Mononuclear cell (primary cell): ENCODE measurements around the gene SPEF1. TPM values are rescaled to one million over a fixed set of nuclear protein-coding genes. Genes with fewer than 3 reads are reported as not detected.
"Not testable (repeated sequence)": the region's sequence is repeated elsewhere in the genome, so short reads cannot be mapped to it uniquely, and the experiment has no call there.

Experiments
- H3K27me3 ChIP-seq: 2 replicates; pipeline ENCODE4 v1.6.0; 2011; ENCODE audit warnings: low read length, control low read depth; ENCODE audit not compliant: insufficient read depth
- H3K4me1 ChIP-seq: 2 replicates; pipeline ENCODE4 v1.5.1; 2011; ENCODE audit warnings: mild to moderate bottlenecking, low read length, control low read depth; ENCODE audit not compliant: insufficient read depth
- H3K4me3 ChIP-seq: 2 replicates; pipeline ENCODE4 v1.5.1; 2011; ENCODE audit warnings: mild to moderate bottlenecking, low read length, moderate library complexity
- H3K9me3 ChIP-seq: 2 replicates; pipeline ENCODE4 v1.5.1; 2011; ENCODE audit warnings: low read depth, mild to moderate bottlenecking, control low read depth, low read length
- total RNA-seq: library from RNA; depleted of rRNA; stranded (reverse); fragments of >200 nt; gene quantifications from one replicate; pipeline ENCODE4 v1.2.3, GENCODE V29; 2012

Gene SPEF1, protein sequence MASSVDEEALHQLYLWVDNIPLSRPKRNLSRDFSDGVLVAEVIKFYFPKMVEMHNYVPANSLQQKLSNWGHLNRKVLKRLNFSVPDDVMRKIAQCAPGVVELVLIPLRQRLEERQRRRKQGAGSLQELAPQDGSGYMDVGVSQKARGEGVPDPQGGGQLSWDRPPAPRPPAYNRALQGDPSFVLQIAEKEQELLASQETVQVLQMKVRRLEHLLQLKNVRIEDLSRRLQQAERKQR
- not detected for total RNA-seq

DNA sequence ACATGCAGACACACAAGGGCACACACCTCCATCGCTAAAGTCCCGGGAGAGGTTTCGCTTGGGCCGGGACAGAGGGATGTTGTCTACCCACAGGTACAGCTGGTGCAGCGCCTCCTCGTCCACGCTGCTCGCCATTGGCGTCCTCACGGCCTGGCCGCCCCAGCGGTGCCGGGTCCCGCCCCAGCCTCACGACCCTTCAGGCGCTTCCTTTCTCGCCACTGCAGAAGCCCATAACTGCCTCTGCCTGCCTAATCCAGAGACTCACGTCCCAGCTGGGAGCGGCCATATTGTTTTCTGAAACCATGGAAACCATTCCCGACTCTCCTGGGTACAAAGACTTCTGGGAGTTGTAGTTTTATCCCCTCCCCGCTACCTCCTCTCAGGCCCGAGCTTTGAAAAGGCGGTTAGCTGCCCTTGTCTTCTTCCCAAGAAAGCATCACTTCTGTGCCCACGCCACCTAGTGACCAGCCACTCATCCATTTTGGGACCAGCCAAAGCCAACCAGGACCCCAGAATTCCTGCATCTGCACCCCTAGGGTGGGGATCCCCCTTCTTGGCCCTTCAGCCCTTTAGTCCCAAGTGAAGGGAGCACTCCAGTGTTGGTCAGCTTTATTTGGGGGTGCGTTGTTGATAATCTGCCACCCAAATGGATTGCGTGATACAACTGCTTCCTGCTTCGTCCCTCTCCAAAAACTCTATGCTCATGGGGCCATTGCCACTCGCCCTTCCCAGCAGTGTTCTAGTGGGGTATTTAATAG lies at the start of gene SPEF1:
Gene SPEF1 (minus strand): TSS at position 296 of the 758 bp plus-strand sequence. CDS start 161 bp downstream, at position 135.
- H3K27me3 ChIP-seq, result peaks cover 14% of the 10 kb centered on the region
- no peak within 1 kb of the TSS for H3K4me3 ChIP-seq
- H3K4me1 ChIP-seq, result peaks cover 49% of the 10 kb centered on the region
- no peaks in the 10 kb centered on the region for H3K9me3 ChIP-seq

DNA sequence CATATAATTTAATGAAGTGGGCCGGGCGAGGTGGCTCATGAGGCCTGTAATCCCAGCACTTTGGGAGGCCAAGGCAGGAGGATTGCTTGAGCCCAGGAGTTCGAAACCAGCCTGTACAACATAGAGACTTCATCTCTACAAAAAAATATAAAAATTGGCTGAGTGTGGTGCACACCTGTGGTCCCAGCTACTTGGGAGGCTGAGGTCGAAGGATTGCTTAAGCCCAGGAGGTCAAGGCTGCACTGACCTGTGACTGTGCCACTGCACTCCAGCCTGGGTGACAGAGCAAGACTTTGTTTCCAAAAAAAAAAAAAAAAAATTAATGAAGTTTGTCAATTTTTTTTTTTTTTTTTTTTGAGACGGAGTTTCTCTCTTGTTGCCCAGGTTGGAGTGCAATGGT lies 48.6 kb upstream of the SPEF1 start:
- H3K4me1 ChIP-seq, H3K27me3 ChIP-seq, H3K4me3 ChIP-seq, H3K9me3 ChIP-seq: not testable (repeated sequence)

DNA sequence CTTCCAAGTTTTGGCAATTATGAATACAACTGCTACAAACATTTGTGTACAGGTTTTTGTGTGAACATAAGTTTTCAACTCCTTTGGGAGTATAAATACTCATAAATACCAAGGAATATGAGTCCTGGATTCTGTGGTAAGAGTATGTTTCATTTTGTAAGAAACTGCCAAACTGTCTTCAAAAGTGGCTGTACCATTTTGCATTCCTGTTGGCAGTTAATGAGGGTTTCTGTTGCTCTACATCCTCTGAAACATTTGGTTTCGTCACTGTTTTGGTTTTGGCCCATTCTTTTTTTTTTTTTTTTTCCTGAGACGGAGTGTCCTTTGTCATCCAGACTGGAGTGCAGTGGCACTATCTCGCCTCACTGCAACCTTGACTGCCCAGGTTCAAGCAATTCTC lies 47.5 kb upstream of the SPEF1 start:
- Histone ChIP-seq H3K4me3 (no peak overlapping the region), H3K4me1 (no peaks in the 10 kb centered on the region), H3K27me3 (no peaks in the 10 kb centered on the region), H3K9me3 (no peaks in the 10 kb centered on the region)

DNA sequence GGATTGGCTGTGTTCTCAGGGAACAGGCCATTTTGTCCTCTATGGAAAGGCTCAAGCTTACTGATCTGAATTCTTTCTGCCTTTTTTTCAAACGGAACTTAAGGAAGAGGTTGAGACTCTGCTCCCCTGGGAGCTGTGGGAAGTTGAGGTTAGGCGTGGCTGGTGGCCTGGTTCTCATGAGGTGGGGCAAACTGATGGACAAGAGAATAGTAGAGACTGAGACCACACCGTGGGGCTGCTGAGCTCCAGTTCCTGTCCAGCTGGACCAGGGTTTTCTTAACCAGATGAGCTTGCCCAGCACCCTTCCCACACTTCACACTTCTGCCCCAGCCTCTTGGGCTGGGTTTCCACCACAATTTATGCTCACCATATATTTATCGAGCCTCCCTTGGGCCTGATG lies 45.2 kb upstream of the SPEF1 start:
- Histone ChIP-seq H3K4me1 (peaks cover 2% of the 10 kb centered on the region), H3K27me3 (no peaks in the 10 kb centered on the region), H3K9me3 (no peaks in the 10 kb centered on the region), H3K4me3 (no peak overlapping the region)

DNA sequence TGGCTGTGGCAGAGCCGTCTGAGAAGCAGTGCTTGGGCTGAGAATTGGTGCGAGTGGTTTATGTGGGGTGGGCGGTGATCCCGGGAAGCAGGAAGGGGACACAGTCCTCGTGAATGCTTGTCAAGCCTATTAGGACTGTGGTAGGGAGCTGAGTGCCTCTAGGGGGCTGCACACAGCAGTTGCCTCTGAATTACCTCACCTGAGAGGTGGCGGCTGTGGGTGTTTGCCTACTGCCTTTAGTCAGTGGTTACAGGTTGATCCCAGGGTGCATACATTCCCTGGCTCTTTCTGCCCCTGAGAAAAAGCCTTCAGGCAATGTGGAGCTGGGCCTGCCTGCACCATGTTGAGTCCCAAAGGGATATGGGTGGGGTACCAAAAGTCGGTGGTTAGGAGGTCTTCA lies 44.3 kb upstream of the SPEF1 start:
- Histone ChIP-seq H3K4me3 (no peak overlapping the region), H3K9me3 (no peaks in the 10 kb centered on the region), H3K27me3 (no peaks in the 10 kb centered on the region), H3K4me1 (peaks cover 8% of the 10 kb centered on the region)

DNA sequence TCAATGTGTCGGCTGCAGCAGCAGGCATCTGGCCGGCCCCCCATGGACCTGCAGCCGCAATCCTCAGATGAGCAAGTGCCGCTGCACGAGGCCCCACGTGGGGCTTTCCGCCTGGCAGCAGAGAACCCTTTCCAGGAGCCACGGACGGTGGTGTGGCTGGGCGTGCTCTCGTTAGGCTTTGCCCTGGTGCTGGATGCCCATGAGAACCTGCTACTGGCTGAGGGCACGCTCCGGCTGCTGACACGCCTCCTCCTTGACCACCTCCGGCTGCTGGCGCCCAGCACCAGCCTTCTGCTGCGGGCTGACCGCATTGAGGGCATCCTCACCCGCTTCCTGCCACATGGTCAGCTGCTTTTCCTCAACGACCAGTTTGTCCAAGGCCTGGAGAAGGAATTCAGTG lies 42.6 kb upstream of the SPEF1 start:
- Histone ChIP-seq H3K27me3 (no peaks in the 10 kb centered on the region), H3K4me1 (peaks cover 19% of the 10 kb centered on the region), H3K4me3 (no peak overlapping the region), H3K9me3 (no peaks in the 10 kb centered on the region)

DNA sequence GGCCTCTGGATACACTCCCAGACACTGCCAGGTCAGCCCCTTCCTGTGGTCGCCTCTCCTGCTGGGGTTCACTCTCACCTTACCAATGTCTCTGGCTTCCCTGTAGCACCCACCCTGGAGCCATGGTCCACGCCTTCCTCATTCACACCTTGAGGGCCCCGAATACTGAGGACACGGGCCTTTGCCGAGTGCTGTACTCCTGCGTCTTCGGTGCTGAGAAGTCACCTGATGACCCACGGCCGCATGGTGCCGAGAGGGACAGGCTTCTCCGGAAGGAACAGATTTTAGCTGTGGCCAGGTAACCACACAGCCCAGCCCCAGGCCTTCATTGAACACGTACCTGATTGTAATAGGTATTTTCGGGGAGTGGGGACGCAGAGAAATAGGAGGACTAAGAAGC lies 40.7 kb upstream of the SPEF1 start:
- Histone ChIP-seq H3K27me3 (no peaks in the 10 kb centered on the region), H3K4me1 (peaks cover 28% of the 10 kb centered on the region), H3K4me3 (no peak overlapping the region), H3K9me3 (no peaks in the 10 kb centered on the region)

DNA sequence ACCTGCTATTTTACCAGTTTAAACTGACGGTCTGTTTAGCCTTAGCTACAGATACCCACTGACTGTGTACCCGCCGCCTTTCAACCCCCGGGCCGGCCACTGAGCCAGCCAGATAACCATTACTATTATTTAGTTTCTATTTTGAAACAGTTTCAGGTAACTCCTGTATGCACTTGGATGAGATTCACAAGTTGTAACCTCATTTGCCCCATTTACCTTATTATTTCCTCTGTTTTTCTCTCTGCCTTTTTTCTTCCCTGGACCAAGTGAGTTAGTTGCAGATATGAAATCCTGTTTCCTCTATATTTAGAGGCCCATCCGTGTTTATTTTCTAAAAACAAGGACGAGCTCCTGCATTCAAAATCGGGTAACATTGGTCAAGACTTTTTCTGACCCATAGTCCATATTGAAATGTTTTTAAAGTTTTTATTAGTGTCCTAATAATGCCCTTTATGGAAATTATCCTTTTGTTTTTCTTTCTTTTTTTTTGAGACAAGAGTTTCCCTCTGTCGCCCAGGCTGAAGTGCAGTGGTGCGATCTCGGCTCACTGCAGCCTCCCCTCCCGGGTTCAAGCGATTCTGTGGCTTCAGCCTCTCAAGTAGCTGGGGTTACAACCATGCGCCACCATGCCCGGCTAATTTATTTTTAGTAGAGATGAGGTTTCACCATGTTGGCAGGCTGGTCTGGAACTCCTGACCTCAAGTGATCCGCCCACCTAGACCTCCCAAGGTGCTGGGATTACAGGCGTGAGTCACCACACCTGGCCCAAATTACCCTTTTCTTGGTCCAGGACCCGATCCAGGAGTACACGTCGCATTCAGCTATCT lies 39.9 kb upstream of the SPEF1 start:
- no peaks in the 10 kb centered on the region for H3K27me3 ChIP-seq

DNA sequence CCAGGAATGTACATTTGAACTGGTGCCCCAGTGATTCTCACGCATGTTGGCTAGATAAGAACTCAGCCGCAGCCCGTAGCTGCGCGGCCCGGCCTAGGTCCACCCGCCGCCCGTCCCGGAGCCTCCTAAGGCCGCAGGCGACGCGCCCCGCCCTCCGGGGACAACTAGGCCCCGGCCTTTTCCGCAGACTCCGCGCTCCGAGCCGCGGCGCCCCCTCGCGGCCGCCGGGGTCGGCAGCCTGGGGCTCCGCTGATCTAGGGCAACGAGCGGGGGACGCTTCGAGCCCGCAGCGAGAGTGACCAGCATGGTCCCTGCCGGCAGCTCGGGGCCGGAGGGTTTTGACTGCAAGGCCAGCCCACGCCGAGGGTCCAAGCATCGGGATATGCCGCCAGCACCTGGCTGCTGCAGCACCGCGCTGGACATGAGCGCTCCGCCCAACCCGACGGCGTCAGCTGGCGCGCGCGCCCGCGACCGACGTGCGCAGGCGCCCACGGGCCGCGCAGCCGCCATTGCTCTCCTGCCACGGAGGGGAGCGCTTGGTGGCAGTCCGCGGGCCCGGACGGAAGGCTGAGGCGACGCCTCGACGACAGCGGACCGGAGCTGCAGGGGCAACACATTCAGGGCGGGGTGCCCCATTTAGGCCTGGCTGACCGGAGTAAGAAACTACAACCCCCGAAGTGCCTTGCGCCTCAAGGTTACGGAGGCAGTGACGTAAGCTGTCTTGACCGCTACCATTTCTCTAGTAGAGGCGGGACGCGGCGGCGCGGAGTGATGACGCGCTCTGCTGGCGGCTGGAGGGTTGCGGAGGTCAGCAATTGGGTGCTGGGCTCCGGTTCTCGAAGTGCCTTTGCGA lies 39.0 kb upstream of the SPEF1 start, which contains the start of gene AP5S1:
Gene AP5S1 (plus strand): TSS at position 500 of the 853 bp plus-strand sequence. CDS start 1,571 bp downstream, outside the sequence.
- Histone ChIP-seq H3K27me3 (no peaks in the 10 kb centered on the region), H3K9me3 (no peaks in the 10 kb centered on the region), H3K4me3 (peak within 1 kb of the TSS; percentile 83), H3K4me1 (peaks cover 43% of the 10 kb centered on the region)

More for the DNA sequence above, 39.9 kb upstream of the SPEF1 start:
- Histone ChIP-seq H3K4me3 (peak overlapping the region; percentile 83), H3K4me1 (peaks cover 35% of the 10 kb centered on the region), H3K9me3 (no peaks in the 10 kb centered on the region)

DNA sequence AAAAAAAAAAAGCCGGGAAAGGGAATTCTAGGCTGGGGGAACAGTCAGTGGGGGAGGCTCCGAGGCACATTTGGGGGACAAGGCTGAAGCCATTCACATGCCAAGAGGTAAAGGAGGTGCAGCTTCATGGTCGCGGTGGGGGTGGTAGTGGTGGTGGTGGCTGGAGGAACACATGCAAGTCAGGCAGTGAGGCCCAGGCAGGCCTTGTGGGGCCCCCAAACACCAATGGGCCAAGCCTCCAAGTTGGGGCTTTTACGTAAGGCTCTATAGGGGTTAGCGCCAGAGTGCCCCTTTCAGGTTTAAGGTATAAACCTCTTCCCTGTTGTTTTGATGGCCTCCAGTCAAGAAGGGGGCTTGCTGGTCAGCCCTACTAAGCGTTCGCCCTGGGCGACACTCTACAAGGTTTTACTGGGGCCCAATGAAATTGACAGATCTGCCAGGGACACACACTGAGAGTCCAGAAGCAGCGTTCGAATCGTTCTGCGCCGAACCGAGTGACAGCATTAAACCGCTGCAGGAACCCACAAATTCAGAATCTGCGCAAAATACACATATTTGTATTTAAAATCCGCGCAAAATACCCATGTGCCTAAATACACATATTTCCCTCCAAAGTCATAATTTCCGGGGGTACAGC lies 38.3 kb upstream of the SPEF1 start:
- H3K4me3 ChIP-seq, result peak overlapping the region; percentile 83
- no peaks in the 10 kb centered on the region for H3K27me3 ChIP-seq
- no peaks in the 10 kb centered on the region for H3K9me3 ChIP-seq
- H3K4me1 ChIP-seq, result peaks cover 50% of the 10 kb centered on the region

DNA sequence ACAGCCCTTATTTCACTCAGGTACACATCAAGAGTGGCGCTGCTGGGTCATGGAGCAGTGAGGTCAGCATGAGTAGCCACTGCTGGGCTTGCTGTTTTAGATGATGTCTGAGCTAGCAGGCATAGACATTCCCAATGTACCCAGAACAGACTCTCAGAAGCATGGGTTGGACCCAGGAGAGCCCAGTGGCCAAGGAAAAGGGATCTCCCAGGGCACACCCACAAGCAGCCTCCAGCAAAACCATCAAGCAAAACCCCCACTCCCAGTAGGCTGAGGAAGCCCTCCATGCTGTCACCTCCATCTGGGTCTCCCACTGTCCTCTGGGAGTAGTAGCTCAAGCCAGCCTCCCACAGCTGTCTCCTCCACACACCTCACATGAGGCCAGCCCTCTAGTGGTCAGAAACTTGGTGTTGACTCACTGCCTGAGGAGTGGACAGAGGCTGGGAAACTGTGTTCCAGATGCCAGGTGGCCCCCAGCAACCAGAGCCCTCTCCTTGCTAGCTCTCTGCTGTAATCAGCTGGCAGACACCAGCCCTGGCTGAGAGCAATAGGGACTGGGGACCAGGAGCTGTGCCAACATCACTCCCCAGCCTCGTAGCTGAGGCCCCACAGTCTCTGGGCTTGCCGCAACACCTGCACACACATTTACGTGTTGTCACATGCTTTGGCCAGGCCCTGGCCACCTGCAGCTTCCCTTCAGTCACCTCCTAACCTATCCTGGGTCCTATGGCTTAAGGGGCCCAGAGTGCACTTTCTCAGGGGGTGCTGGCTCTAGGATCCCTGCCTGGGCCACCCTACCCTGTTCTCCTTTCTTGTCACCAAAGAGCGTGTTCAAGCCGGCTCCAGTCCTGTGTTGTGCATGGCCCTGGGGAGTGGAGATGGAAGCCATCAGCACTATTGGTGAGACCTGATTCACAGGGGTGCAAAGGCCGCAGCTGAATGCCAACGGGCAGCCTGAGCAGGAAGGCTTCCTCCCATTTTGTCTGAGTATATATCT lies 37.2 kb upstream of the SPEF1 start:
- H3K27me3 ChIP-seq, result no peaks in the 10 kb centered on the region
- peaks cover 60% of the 10 kb centered on the region for H3K4me1 ChIP-seq
- H3K4me3 ChIP-seq, result no peak overlapping the region
- no peaks in the 10 kb centered on the region for H3K9me3 ChIP-seq

DNA sequence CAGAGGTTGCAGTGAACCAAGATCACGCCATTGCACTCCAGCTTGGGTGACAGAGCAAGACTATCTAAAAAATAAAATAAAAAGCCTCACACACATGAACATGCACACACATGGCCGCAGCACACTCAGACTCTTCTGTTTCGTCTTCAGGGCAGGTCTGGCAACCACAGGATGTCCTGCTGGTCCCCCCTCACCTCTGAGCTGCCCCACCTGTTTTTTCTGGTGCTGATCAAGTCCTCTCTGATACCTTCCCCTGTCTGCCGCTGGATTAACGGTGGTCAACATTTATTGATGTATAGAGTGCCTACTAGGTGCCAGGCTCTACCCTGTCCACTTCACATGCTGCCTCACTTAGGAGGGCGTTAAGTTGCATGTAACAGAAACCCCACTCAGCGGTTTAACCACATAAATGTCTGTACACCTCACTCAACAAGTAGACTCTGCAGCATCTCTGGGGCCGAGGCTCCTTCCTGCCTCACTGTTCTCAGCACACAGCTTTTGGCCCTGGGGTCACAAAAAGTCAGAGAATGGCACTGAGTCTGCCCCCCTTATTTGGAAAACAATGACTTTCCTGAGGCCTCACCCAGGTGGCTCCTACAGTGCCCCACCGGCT lies 34.6 kb upstream of the SPEF1 start:
- Histone ChIP-seq H3K27me3 (no peaks in the 10 kb centered on the region), H3K9me3 (no peaks in the 10 kb centered on the region), H3K4me1 (peaks cover 79% of the 10 kb centered on the region), H3K4me3 (no peak overlapping the region)
